IMR-90 (cell line): ENCODE data around the gene FOXD3. TPM values are rescaled to one million over a fixed set of nuclear protein-coding genes. Genes with fewer than 3 reads are reported as not detected.

Experiments
- ATAC-seq: fragments of 200-7000 bp; cut with Tn5 transposase; 2 replicates; pipeline ENCODE4 v1.9.1; 2020; ENCODE audit warnings: low read depth, mild to moderate bottlenecking, moderate library complexity
- BruUV-seq: library from RNA; stranded (reverse); fragments of 400-500 nt; replicated peaks from 2 replicates; lab custom pipeline; 2021; lab: Mats Ljungman, UMichigan
- CTCF ChIA-PET: fragments of 300-600 bp; formaldehyde crosslinking; extraction: SDS; loops from one replicate; lab custom pipeline; 2021; ENCODE audit warnings: antibody characterized with exemption; lab: Yijun Ruan, JAX
- POLR2A ChIA-PET: fragments of 300-600 bp; sonication (Branson Sonifier 250); formaldehyde crosslinking; loops from one replicate; lab custom pipeline; 2022; ENCODE audit warnings: antibody characterized with exemption; ENCODE audit not compliant: unreplicated experiment; lab: Charles Lee
- DNase-seq: peaks from one replicate; pipeline ENCODE4 v3.0.0; 2013
- H2AFZ ChIP-seq: replicated peaks from 2 replicates; pipeline ENCODE3; 2013; ENCODE audit warnings: low read length, mild to moderate bottlenecking; ENCODE audit not compliant: poor library complexity
- H2AK5ac ChIP-seq: 2 replicates; pipeline ENCODE4 v1.6.1; 2013; ENCODE audit warnings: low read depth, low read length, inconsistent platforms
- H2AK9ac ChIP-seq: replicated peaks from 2 replicates; pipeline ENCODE3; 2013; ENCODE audit warnings: mild to moderate bottlenecking, low read depth, low read length, moderate library complexity; ENCODE audit not compliant: poor library complexity
- H2BK120ac ChIP-seq: 2 replicates; pipeline ENCODE4 v1.6.1; 2013; ENCODE audit warnings: low read depth, low read length, inconsistent platforms
- H2BK15ac ChIP-seq: 3 replicates; pipeline ENCODE4 v1.6.1; 2013; ENCODE audit warnings: low read depth, low read length, inconsistent platforms
- H2BK20ac ChIP-seq: 2 replicates; pipeline ENCODE4 v1.6.1; 2013; ENCODE audit warnings: low read depth, mild to moderate bottlenecking, inconsistent platforms, low read length, moderate library complexity
- H2BK5ac ChIP-seq: 2 replicates; pipeline ENCODE4 v1.6.1; 2013; ENCODE audit warnings: mild to moderate bottlenecking, low read depth, low read length, inconsistent platforms; ENCODE audit not compliant: poor library complexity, severe bottlenecking
- H3K14ac ChIP-seq: replicated peaks from 2 replicates; pipeline ENCODE4 v1.6.1; 2013; ENCODE audit warnings: low read depth, low read length, inconsistent platforms
- H3K18ac ChIP-seq: 2 replicates; pipeline ENCODE4 v1.6.1; 2013; ENCODE audit warnings: low read depth, low read length, control low read depth
- H3K23ac ChIP-seq: 2 replicates; pipeline ENCODE4 v1.6.1; 2013; ENCODE audit warnings: low read depth, low read length, inconsistent platforms
- H3K27ac ChIP-seq: 2 replicates; pipeline ENCODE4 v1.5.1; 2013; ENCODE audit warnings: mild to moderate bottlenecking, control low read depth, low read length; ENCODE audit not compliant: insufficient read depth
- H3K27me3 ChIP-seq: 2 replicates; pipeline ENCODE4 v1.6.1; 2013; ENCODE audit warnings: low read length; ENCODE audit not compliant: control insufficient read depth, insufficient read depth
- H3K36me3 ChIP-seq: 2 replicates; pipeline ENCODE4 v1.6.1; 2013; ENCODE audit warnings: low read length, mixed read lengths; ENCODE audit not compliant: control insufficient read depth, insufficient read depth
- H3K4ac ChIP-seq: 2 replicates; pipeline ENCODE4 v1.6.1; 2013; ENCODE audit warnings: low read depth, low read length, inconsistent platforms
- H3K4me1 ChIP-seq: 2 replicates; pipeline ENCODE4 v1.6.1; 2013; ENCODE audit warnings: low read length, mixed read lengths; ENCODE audit not compliant: control insufficient read depth, insufficient read depth
- H3K4me2 ChIP-seq: 2 replicates; pipeline ENCODE4 v1.6.1; 2013; ENCODE audit warnings: low read depth, mild to moderate bottlenecking, control low read depth, low read length, moderate library complexity
- H3K4me3 ChIP-seq: 2 replicates; pipeline ENCODE4 v1.5.1; 2013; ENCODE audit warnings: low read depth, mild to moderate bottlenecking, control low read depth, low read length, moderate library complexity; ENCODE audit not compliant: insufficient read depth
- H3K56ac ChIP-seq: 2 replicates; pipeline ENCODE4 v1.6.1; 2013; ENCODE audit warnings: low read length, inconsistent platforms; ENCODE audit not compliant: insufficient read depth; ENCODE audit errors: extremely low read depth
- H3K79me1 ChIP-seq, 2 experiments: 2 replicates each; pipeline ENCODE4 v1.6.1; 2013; ENCODE audit warnings: low read length in 2 of 2, inconsistent platforms in 1 of 2, low read depth in 1 of 2
- H3K9ac ChIP-seq: 2 replicates; pipeline ENCODE4 v1.6.1; 2013; ENCODE audit warnings: low read depth, low read length, control low read depth
- H3K9me1 ChIP-seq: 2 replicates; pipeline ENCODE4 v1.6.1; 2013; ENCODE audit warnings: low read length, inconsistent platforms; ENCODE audit not compliant: insufficient read depth
- H3K9me3 ChIP-seq: 2 replicates; pipeline ENCODE4 v1.6.1; 2013; ENCODE audit warnings: low read length; ENCODE audit not compliant: control insufficient read depth, insufficient read depth
- H4K20me1 ChIP-seq: 2 replicates; pipeline ENCODE4 v1.6.1; 2013; ENCODE audit warnings: low read length, inconsistent platforms; ENCODE audit not compliant: insufficient read depth
- H4K5ac ChIP-seq: 2 replicates; pipeline ENCODE4 v1.6.1; 2013; ENCODE audit warnings: mild to moderate bottlenecking, low read depth, low read length, control low read depth
- H4K8ac ChIP-seq, 2 experiments: 2 replicates each; pipeline ENCODE4 v1.6.1; 2013; ENCODE audit warnings: low read depth in 2 of 2, low read length in 2 of 2, control low read depth in 1 of 2, inconsistent platforms in 1 of 2
- H4K91ac ChIP-seq: 2 replicates; pipeline ENCODE4 v1.6.1; 2013; ENCODE audit warnings: low read depth, low read length, inconsistent platforms; ENCODE audit not compliant: insufficient read depth
- MAFK ChIP-seq: IDR thresholded peaks from 2 replicates; pipeline ENCODE4 v1.6.1; 2012; ENCODE audit warnings: low read depth, low read length, improper control_type of control experiment
- MAZ ChIP-seq: IDR thresholded peaks from 2 replicates; pipeline ENCODE4 v1.6.1; 2012; ENCODE audit warnings: low read depth, mild to moderate bottlenecking, low read length, improper control_type of control experiment, moderate library complexity, borderline replicate concordance
- RFX5 ChIP-seq: IDR thresholded peaks from 2 replicates; pipeline ENCODE4 v1.8.0; 2012; ENCODE audit warnings: low read depth, mild to moderate bottlenecking, low read length, moderate library complexity
- USF2 ChIP-seq: fragments of 150-350 bp; IDR thresholded peaks from 2 replicates; pipeline ENCODE4 v1.6.1; 2017; ENCODE audit warnings: mild to moderate bottlenecking, antibody characterized with exemption, low read length, low read depth
- dilution Hi-C: fragments of 300-500 bp; cut with HindIII; formaldehyde crosslinking; loops from one replicate; pipeline ENCODE4 v1.14.3; 2018; ENCODE audit warnings: low sequenced_read_pairs; ENCODE audit not compliant: unreplicated experiment
- in situ Hi-C: fragments of 300-500 bp; cut with MboI; formaldehyde crosslinking; loops from 3 replicates; pipeline ENCODE4 v1.14.3; 2019; ENCODE audit warnings: low sequenced_read_pairs, inconsistent platforms, mixed read lengths
- intact Hi-C: fragments of 100-400 bp; cut with micrococcal nuclease; formaldehyde crosslinking; loops from 2 replicates; pipeline ENCODE4 v1.10.0; 2022
- polyA plus RNA-seq, 3 experiments: library from polyadenylated mRNA; depleted of rRNA; stranded (reverse); fragments of >200 nt; gene quantifications; 2 replicates each; pipeline ENCODE4 v1.2.3, GENCODE V29; 2012; ENCODE audit warnings: low replicate concordance in 1 of 3
- total RNA-seq: library from RNA; depleted of rRNA; stranded (reverse); fragments of >200 nt; gene quantifications from 2 replicates; pipeline ENCODE4 v1.2.3, GENCODE V29; 2012

Gene FOXD3
- total and polyA plus RNA-seq, 2 of the 4 experiments (the other 2 are of a cell fraction): not detected

- H4K8ac ChIP-seq: no peak overlapping the region
- dilution Hi-C loops: no loop called here
- no peak overlapping the region for H2BK20ac ChIP-seq
- intact Hi-C loops: no loop called here
- H3K4me3 ChIP-seq: no peak overlapping the region
- no peaks in the 10 kb centered on the region for H3K36me3 ChIP-seq
- H2AFZ ChIP-seq: no peak overlapping the region
- H3K9ac ChIP-seq: no peak overlapping the region
- no peak overlapping the region for H3K4me2 ChIP-seq
- H3K4me1 ChIP-seq: no peaks in the 10 kb centered on the region
- H2BK120ac ChIP-seq: no peak overlapping the region
- no TSS peak for BruUV-seq
- H2AK9ac ChIP-seq: no peak overlapping the region
- ATAC-seq (no peak), DNase-seq (no peak)
- H2BK5ac ChIP-seq: no peak overlapping the region
- H4K20me1 ChIP-seq: no peaks in the 10 kb centered on the region
- CTCF ChIA-PET: no interaction called here
- H2BK15ac ChIP-seq: no peak overlapping the region
- no peak for TF ChIP-seq USF2
- peak; percentile 86 for TF ChIP-seq MAFK
- no peak for TF ChIP-seq RFX5
- no peak for TF ChIP-seq MAZ
- H4K91ac ChIP-seq: no peak overlapping the region
- H4K5ac ChIP-seq: no peak overlapping the region
- H3K56ac ChIP-seq: no peak overlapping the region
- no peak overlapping the region for H3K27ac ChIP-seq
- in situ Hi-C loops: no loop called here
- H3K9me3 ChIP-seq: no peaks in the 10 kb centered on the region
- H3K4ac ChIP-seq: no peak overlapping the region
- H3K79me1 ChIP-seq: no peaks in the 10 kb centered on the region
- H3K23ac ChIP-seq: no peak overlapping the region
- H3K14ac ChIP-seq: no peak overlapping the region
- H3K27me3 ChIP-seq: peaks cover 6% of the 10 kb centered on the region
- POLR2A ChIA-PET: no interaction called here
- H3K18ac ChIP-seq: no peak overlapping the region
- no peak overlapping the region for H2AK5ac ChIP-seq
- H3K9me1 ChIP-seq: no peaks in the 10 kb centered on the region
Measured at GRCh38 chr1:63274371-63274770, 48.0 kb upstream of the FOXD3 start.
